Epithelial cell of esophagus (primary cell): ENCODE measurements around the gene MITF.

Experiments
- DNase-seq: peaks from one replicate; pipeline ENCODE4 v3.0.0; 2010; ENCODE audit warnings: low read depth
- H3K4me3 ChIP-seq: 2 replicates; pipeline ENCODE4 v1.5.1; 2011; ENCODE audit warnings: mild to moderate bottlenecking, low read length, control low read depth
- CTCF ChIP-seq: IDR thresholded peaks from 2 replicates; pipeline ENCODE4 v1.5.1; 2011; ENCODE audit warnings: low read depth, mild to moderate bottlenecking, low read length, control low read depth, inconsistent platforms; ENCODE audit not compliant: insufficient read depth; ENCODE audit errors: missing control alignments

The MITF gene

GRCh38 chr3:69747511-69748258 is 8.4 kb downstream of the MITF start:
- no peak for DNase-seq
- TF ChIP-seq CTCF = no peak
- no peak overlapping the region for H3K4me3 ChIP-seq

- DNase-seq = no peak
- no peak overlapping the region for H3K4me3 ChIP-seq
- no peak for TF ChIP-seq CTCF
Measured at GRCh38 chr3:69748503-69748902, 9.2 kb downstream of the MITF start.

- no peak for DNase-seq
- no peak for TF ChIP-seq CTCF
- H3K4me3 ChIP-seq = no peak overlapping the region
Measured at GRCh38 chr3:69749461-69749860, 10.2 kb downstream of the MITF start.

- peak; percentile 16 for DNase-seq
- H3K4me3 ChIP-seq = no peak overlapping the region
- TF ChIP-seq CTCF = no peak
Measured at GRCh38 chr3:69750549-69750948, 11.3 kb downstream of the MITF start.

- TF ChIP-seq CTCF = no peak
- no peak for DNase-seq
Measured at GRCh38 chr3:69751074-69751476, 11.8 kb downstream of the MITF start.

GRCh38 chr3:69752241-69752640 is 13.0 kb downstream of the MITF start:
- TF ChIP-seq CTCF = no peak
- H3K4me3 ChIP-seq = no peak overlapping the region

More at GRCh38 chr3:69751074-69751476, 11.8 kb downstream of the MITF start:
- H3K4me3 ChIP-seq = no peak overlapping the region

More at GRCh38 chr3:69752241-69752640, 13.0 kb downstream of the MITF start:
- no peak for DNase-seq
